ENCODE measurements around the gene ARHGEF17. TPM values are rescaled to one million over a fixed set of nuclear protein-coding genes. Genes with fewer than 3 reads are reported as not detected.

ARHGEF17 gene
- total RNA-seq, 2 donors from 2014 or later, result 8.6 to 13.4 TPM

- DNase-seq, result no peak
- H3K27ac ChIP-seq, result no peak overlapping the region
- H3K27me3 ChIP-seq, result no peaks in the 10 kb centered on the region
- H3K4me1 ChIP-seq, result no peaks in the 10 kb centered on the region
- no peak overlapping the region for H3K4me3 ChIP-seq
- H3K9me3 ChIP-seq, result no peaks in the 10 kb centered on the region
- no peak overlapping the region for H3K9ac ChIP-seq (ENCODE audit: low read depth in 2 of 2, low read length in 2 of 2)
- TF ChIP-seq CTCF (IDR thresholded peaks at IDR 0.05), result no peak
- intact Hi-C loops (cut with DNase I), result no loop called here
- H3K36me3 ChIP-seq, result peaks cover 4% of the 10 kb centered on the region
Observed at GRCh38 chr11:73360743-73361369, 52.8 kb downstream of the ARHGEF17 start.

- Histone ChIP-seq H3K4me1 (no peaks in the 10 kb centered on the region), H3K9me3 (no peaks in the 10 kb centered on the region), H3K27ac (no peak overlapping the region), H3K4me3 (no peak overlapping the region), H3K9ac (ENCODE audit: low read depth in 2 of 2, low read length in 2 of 2) (no peak overlapping the region), H3K27me3 (no peaks in the 10 kb centered on the region), H3K36me3 (peaks cover 4% of the 10 kb centered on the region)
- intact Hi-C loops (cut with DNase I), result no loop called here
- DNase-seq, result no peak
- no peak for TF ChIP-seq CTCF (IDR thresholded peaks at IDR 0.05)
Observed at GRCh38 chr11:73361953-73362776, 54.1 kb downstream of the ARHGEF17 start.

GRCh38 chr11:73363147-73363546, 55.1 kb downstream of the ARHGEF17 start:
- no peak overlapping the region for H3K9ac ChIP-seq (ENCODE audit: low read depth in 2 of 2, low read length in 2 of 2)
- H3K27ac ChIP-seq, result no peak overlapping the region
- no peak overlapping the region for H3K4me3 ChIP-seq
- DNase-seq, result no peak
- no peaks in the 10 kb centered on the region for H3K9me3 ChIP-seq
- no peak for TF ChIP-seq CTCF (IDR thresholded peaks at IDR 0.05)
- H3K4me1 ChIP-seq, result no peaks in the 10 kb centered on the region
- intact Hi-C loops (cut with DNase I), result no loop called here
- H3K36me3 ChIP-seq, result peaks cover 4% of the 10 kb centered on the region
- no peaks in the 10 kb centered on the region for H3K27me3 ChIP-seq

DNA sequence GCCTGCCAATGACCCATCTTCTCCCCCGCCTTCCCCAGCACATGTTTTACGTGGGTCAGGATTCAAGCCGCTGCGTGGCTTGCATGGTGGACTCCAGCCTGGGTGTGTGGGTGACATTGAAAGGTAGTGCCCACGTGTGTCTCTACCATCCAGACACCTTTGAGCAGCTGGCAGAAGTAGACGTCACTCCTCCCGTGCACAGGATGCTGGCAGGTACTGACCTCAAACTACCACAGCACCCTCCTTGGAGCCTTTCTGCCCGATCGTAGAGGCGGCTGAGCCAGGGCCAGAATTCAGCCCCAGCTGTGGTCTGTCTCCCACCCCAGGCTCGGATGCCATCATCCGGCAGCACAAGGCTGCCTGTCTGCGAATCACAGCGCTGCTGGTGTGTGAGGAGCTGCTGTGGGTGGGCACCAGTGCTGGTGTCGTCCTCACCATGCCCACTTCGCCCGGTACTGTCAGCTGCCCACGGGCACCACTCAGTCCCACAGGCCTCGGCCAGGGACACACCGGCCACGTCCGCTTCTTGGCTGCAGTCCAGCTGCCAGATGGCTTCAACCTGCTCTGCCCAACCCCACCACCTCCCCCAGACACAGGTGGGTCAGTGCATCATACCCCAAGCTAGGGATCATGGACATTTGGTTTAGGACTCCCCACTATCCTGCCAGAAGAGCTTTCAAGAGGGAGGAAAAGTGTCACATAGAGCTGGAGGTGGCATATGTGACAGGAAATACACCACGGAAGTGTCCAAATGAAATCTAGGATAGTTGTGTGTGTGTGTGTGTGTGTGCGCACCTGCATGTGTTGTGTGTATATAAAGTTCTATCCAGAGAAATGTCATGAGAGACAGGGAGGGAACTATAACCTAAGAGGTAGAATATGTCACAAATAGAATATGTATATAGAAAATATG, 57.5 kb downstream of the ARHGEF17 start:
- Histone ChIP-seq H3K9me3 (no peaks in the 10 kb centered on the region), H3K27ac (no peak overlapping the region), H3K4me1 (no peaks in the 10 kb centered on the region), H3K27me3 (no peaks in the 10 kb centered on the region), H3K9ac (ENCODE audit: low read depth in 2 of 2, low read length in 2 of 2) (no peak overlapping the region), H3K36me3 (peaks cover 4% of the 10 kb centered on the region), H3K4me3 (no peak overlapping the region)
- no peak for DNase-seq
- intact Hi-C loops (cut with DNase I), result no loop called here
- TF ChIP-seq CTCF (IDR thresholded peaks at IDR 0.05), result no peak

DNA sequence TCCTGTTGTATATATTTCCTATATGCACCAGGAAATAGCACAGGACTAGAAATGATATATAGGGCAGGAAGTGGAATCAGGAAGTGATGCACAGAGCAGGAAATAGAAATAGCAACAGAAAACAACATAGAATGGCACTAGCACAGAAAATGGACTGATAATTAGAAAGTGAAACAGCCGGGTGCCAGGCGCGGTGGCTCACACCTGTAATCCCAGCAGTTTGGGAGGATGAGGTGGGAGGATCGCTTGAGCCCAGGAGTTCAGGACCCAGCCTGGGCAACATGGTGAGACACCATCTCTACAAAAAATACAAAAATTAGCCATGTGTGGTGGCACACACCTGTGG, 58.2 kb downstream of the ARHGEF17 start:
- Histone ChIP-seq H3K4me1 (no peaks in the 10 kb centered on the region), H3K36me3 (peaks cover 1% of the 10 kb centered on the region), H3K9ac (ENCODE audit: low read depth in 2 of 2, low read length in 2 of 2) (no peak overlapping the region), H3K27ac (no peak overlapping the region), H3K4me3 (no peak overlapping the region), H3K27me3 (no peaks in the 10 kb centered on the region), H3K9me3 (no peaks in the 10 kb centered on the region)
- intact Hi-C loops (cut with DNase I), result no loop called here
- DNase-seq, result no peak
- no peak for TF ChIP-seq CTCF (IDR thresholded peaks at IDR 0.05)
